Psoas muscle (tissue), 7 donors: ENCODE results near the gene ELP5. TPM values are rescaled to one million over a fixed set of nuclear protein-coding genes. Genes with fewer than 3 reads are reported as not detected.

Experiments used
- polyA plus RNA-seq, 3 donors: library from polyadenylated mRNA; stranded (reverse); fragments of 200-250 nt; gene quantifications; one replicate each; pipeline ENCODE4 v1.2.3, GENCODE V29; 2013
- total RNA-seq, 4 donors: library from RNA; stranded (reverse); fragmentation: NEBNext Ultra II Directional in 2 of 4; extraction: Animal tissue kit (Norgen Biotek cat#: 25700) in 2 of 4; gene quantifications; one replicate each; pipeline versions ENCODE4 v1.2.1 to v1.2.4, GENCODE V29; 2021 to 2023
- donor health status: healthy with polysubstance abuse.
- donor health status: DM: no; HTN: no; CAD: no; lungs with moderate emphysema.
- donor health status: Bipolar disorder and iron deficiency.
- donor health status: healthy.
- donor health status: DM: no; HTN: no; CAD: no.
- donor health status: DM: no; HTN: no; CAD: no.
- donor health status: DM: yes; HTN: yes; CAD: no.

Gene ELP5
- total and polyA plus RNA-seq, 7 donors, result 50.4 to 104 (median 81.0) TPM

Other genes with a start within 250 kb of the ELP5 start
Only the 30 nearest of the 35 such genes appear.
- gene SLC16A13, start 216.2 kb upstream of the ELP5 start, total RNA-seq, result 1 to 10 TPM in 1 of 4 donors, under 1 TPM in 3; 0.57 to 1.5 (median 0.72) TPM
- gene SLC16A13, start 216.2 kb upstream of the ELP5 start, polyA plus RNA-seq, result under 1 TPM; 0.17 to 0.40 (median 0.40) TPM
- under 1 TPM in 2 of 4 donors, not detected in 2; 0.36 to 0.42 TPM for gene SLC16A11, start 208.1 kb upstream of the ELP5 start, total RNA-seq
- gene SLC16A11, start 208.1 kb upstream of the ELP5 start, polyA plus RNA-seq, result 1 to 10 TPM in 1 of 3 donors, under 1 TPM in 2; 0.34 to 1.2 (median 0.77) TPM
- gene CLEC10A, start 172.0 kb upstream of the ELP5 start, total RNA-seq, result 1 to 10 TPM; 1.9 to 4.9 (median 2.4) TPM
- gene CLEC10A, start 172.0 kb upstream of the ELP5 start, polyA plus RNA-seq, result 1 to 10 TPM in 1 of 3 donors, under 1 TPM in 2; 0.69 to 2.4 (median 0.87) TPM
- under 1 TPM in 2 of 4 donors, not detected in 2; 0.34 to 0.62 TPM for gene ASGR2, start 137.4 kb upstream of the ELP5 start, total RNA-seq
- gene ASGR2, start 137.4 kb upstream of the ELP5 start, polyA plus RNA-seq, result under 1 TPM in 2 of 3 donors, not detected in 1; 0.04 to 0.25 TPM
- gene ASGR1, start 72.8 kb upstream of the ELP5 start, total RNA-seq, result under 1 TPM in 2 of 4 donors, not detected in 2; 0.26 to 0.39 TPM
- gene ASGR1, start 72.8 kb upstream of the ELP5 start, polyA plus RNA-seq, result under 1 TPM; 0.08 to 0.23 (median 0.21) TPM
- gene DLG4, start 32.4 kb upstream of the ELP5 start, total RNA-seq, result 1 to 10 TPM; 3.2 to 8.9 (median 5.8) TPM
- 1 to 10 TPM; 1.5 to 5.8 (median 1.8) TPM for gene DLG4, start 32.4 kb upstream of the ELP5 start, polyA plus RNA-seq
- 1,000 to 10,000 TPM in 3 of 4 donors, 100 to 1,000 TPM in 1; 987 to 1,310 (median 1,099) TPM for gene ACADVL, start 32.3 kb upstream of the ELP5 start, total RNA-seq
- 1,000 to 10,000 TPM in 1 of 3 donors, 100 to 1,000 TPM in 2; 538 to 1,030 (median 946) TPM for gene ACADVL, start 32.3 kb upstream of the ELP5 start, polyA plus RNA-seq
- gene DVL2, start 17.7 kb upstream of the ELP5 start, total RNA-seq, result 10 to 100 TPM; 11.4 to 19.6 (median 13.8) TPM
- 10 to 100 TPM; 10.0 to 22.1 (median 10.0) TPM for gene DVL2, start 17.7 kb upstream of the ELP5 start, polyA plus RNA-seq
- 10 to 100 TPM; 20.9 to 28.8 (median 27.7) TPM for gene PHF23, start 12.8 kb upstream of the ELP5 start, total RNA-seq
- 10 to 100 TPM; 24.0 to 43.3 (median 29.4) TPM for gene PHF23, start 12.8 kb upstream of the ELP5 start, polyA plus RNA-seq
- gene GABARAP, start 9.8 kb upstream of the ELP5 start, total RNA-seq, result 100 to 1,000 TPM; 447 to 492 (median 481) TPM
- 100 to 1,000 TPM; 344 to 569 (median 510) TPM for gene GABARAP, start 9.8 kb upstream of the ELP5 start, polyA plus RNA-seq
- 100 to 1,000 TPM; 208 to 332 (median 254) TPM for gene CTDNEP1, start 481 bp upstream of the ELP5 start, total RNA-seq
- gene CTDNEP1, start 481 bp upstream of the ELP5 start, polyA plus RNA-seq, result 100 to 1,000 TPM; 171 to 281 (median 196) TPM
- 1 to 10 TPM in 2 of 4 donors, under 1 TPM in 1, not detected in 1; 0.57 to 1.0 (median 1.0) TPM for gene CLDN7, start 10.3 kb downstream of the ELP5 start, total RNA-seq
- gene CLDN7, start 10.3 kb downstream of the ELP5 start, polyA plus RNA-seq, result 1 to 10 TPM in 1 of 3 donors, under 1 TPM in 2; 0.48 to 1.1 (median 0.83) TPM
- gene SLC2A4, start 29.5 kb downstream of the ELP5 start, total RNA-seq, result 100 to 1,000 TPM in 3 of 4 donors, 10 to 100 TPM in 1; 50.9 to 257 (median 139) TPM
- 100 to 1,000 TPM in 1 of 3 donors, 10 to 100 TPM in 2; 19.4 to 127 (median 33.8) TPM for gene SLC2A4, start 29.5 kb downstream of the ELP5 start, polyA plus RNA-seq
- 1 to 10 TPM in 1 of 4 donors, under 1 TPM in 3; 0.37 to 1.0 (median 0.75) TPM for gene YBX2, start 42.4 kb downstream of the ELP5 start, total RNA-seq
- 1 to 10 TPM in 1 of 3 donors, under 1 TPM in 2; 0.14 to 1.8 (median 0.21) TPM for gene YBX2, start 42.4 kb downstream of the ELP5 start, polyA plus RNA-seq
- gene EIF5A, start 55.4 kb downstream of the ELP5 start, total RNA-seq, result 100 to 1,000 TPM; 293 to 730 (median 567) TPM
- 1,000 to 10,000 TPM in 1 of 3 donors, 100 to 1,000 TPM in 2; 468 to 1,107 (median 518) TPM for gene EIF5A, start 55.4 kb downstream of the ELP5 start, polyA plus RNA-seq
- 100 to 1,000 TPM in 1 of 4 donors, 10 to 100 TPM in 3; 71.8 to 101 (median 82.5) TPM for gene GPS2, start 63.1 kb downstream of the ELP5 start, total RNA-seq
- gene GPS2, start 63.1 kb downstream of the ELP5 start, polyA plus RNA-seq, result 100 to 1,000 TPM; 139 to 197 (median 146) TPM
- gene NEURL4, start 77.1 kb downstream of the ELP5 start, total RNA-seq, result 10 to 100 TPM; 24.0 to 53.8 (median 32.6) TPM
- 10 to 100 TPM; 20.7 to 38.7 (median 22.9) TPM for gene NEURL4, start 77.1 kb downstream of the ELP5 start, polyA plus RNA-seq
- gene ACAP1, start 84.3 kb downstream of the ELP5 start, total RNA-seq, result 10 to 100 TPM; 12.2 to 20.7 (median 15.7) TPM
- gene ACAP1, start 84.3 kb downstream of the ELP5 start, polyA plus RNA-seq, result 10 to 100 TPM in 1 of 3 donors, 1 to 10 TPM in 2; 1.9 to 11.9 (median 2.4) TPM
- 1 to 10 TPM; 4.5 to 5.2 (median 5.1) TPM for gene KCTD11, start 99.9 kb downstream of the ELP5 start, total RNA-seq
- 10 to 100 TPM in 1 of 3 donors, 1 to 10 TPM in 2; 2.9 to 13.2 (median 9.9) TPM for gene KCTD11, start 99.9 kb downstream of the ELP5 start, polyA plus RNA-seq
- not detected for gene TMEM95, start 102.9 kb downstream of the ELP5 start, total RNA-seq
- gene TMEM95, start 102.9 kb downstream of the ELP5 start, polyA plus RNA-seq, result not detected
- gene TNK1, start 128.9 kb downstream of the ELP5 start, total RNA-seq, result under 1 TPM; 0.56 to 0.86 (median 0.78) TPM
- 1 to 10 TPM in 1 of 3 donors, under 1 TPM in 2; 0.57 to 1.7 (median 0.98) TPM for gene TNK1, start 128.9 kb downstream of the ELP5 start, polyA plus RNA-seq
- 10 to 100 TPM; 13.9 to 16.2 (median 15.1) TPM for gene PLSCR3, start 142.3 kb downstream of the ELP5 start, total RNA-seq
- 10 to 100 TPM; 16.6 to 20.5 (median 18.7) TPM for gene PLSCR3, start 142.3 kb downstream of the ELP5 start, polyA plus RNA-seq
- 10 to 100 TPM; 47.1 to 80.4 (median 53.5) TPM for gene TMEM256, start 151.9 kb downstream of the ELP5 start, total RNA-seq
- 10 to 100 TPM; 62.4 to 75.4 (median 69.7) TPM for gene TMEM256, start 151.9 kb downstream of the ELP5 start, polyA plus RNA-seq
- gene NLGN2, start 155.6 kb downstream of the ELP5 start, total RNA-seq, result 10 to 100 TPM in 1 of 4 donors, 1 to 10 TPM in 3; 6.5 to 11.5 (median 7.4) TPM
- gene NLGN2, start 155.6 kb downstream of the ELP5 start, polyA plus RNA-seq, result 1 to 10 TPM; 2.8 to 3.1 (median 2.9) TPM
- not detected for gene SPEM1, start 168.1 kb downstream of the ELP5 start, total RNA-seq
- gene SPEM1, start 168.1 kb downstream of the ELP5 start, polyA plus RNA-seq, result under 1 TPM in 1 of 3 donors, not detected in 2; 0.06 TPM
- gene SPEM2, start 173.4 kb downstream of the ELP5 start, total RNA-seq, result not detected
- gene SPEM2, start 173.4 kb downstream of the ELP5 start, polyA plus RNA-seq, result under 1 TPM in 1 of 3 donors, not detected in 2; 0.03 TPM
- gene SPEM3, start 176.6 kb downstream of the ELP5 start, total RNA-seq, result not detected
- gene SPEM3, start 176.6 kb downstream of the ELP5 start, polyA plus RNA-seq, result under 1 TPM in 1 of 3 donors, not detected in 2; 0.01 TPM
- under 1 TPM; 0.41 to 0.95 (median 0.68) TPM for gene TMEM102, start 183.2 kb downstream of the ELP5 start, total RNA-seq
- 1 to 10 TPM in 2 of 3 donors, under 1 TPM in 1; 0.84 to 3.2 (median 1.7) TPM for gene TMEM102, start 183.2 kb downstream of the ELP5 start, polyA plus RNA-seq
- gene FGF11, start 187.3 kb downstream of the ELP5 start, total RNA-seq, result 10 to 100 TPM in 3 of 4 donors, 1 to 10 TPM in 1; 2.7 to 21.1 (median 10.1) TPM
- 1 to 10 TPM; 2.0 to 4.4 (median 3.7) TPM for gene FGF11, start 187.3 kb downstream of the ELP5 start, polyA plus RNA-seq
- 100 to 1,000 TPM; 107 to 190 (median 147) TPM for gene CHRNB1, start 192.8 kb downstream of the ELP5 start, total RNA-seq
- gene CHRNB1, start 192.8 kb downstream of the ELP5 start, polyA plus RNA-seq, result 100 to 1,000 TPM in 1 of 3 donors, 10 to 100 TPM in 2; 73.0 to 118 (median 91.7) TPM